Sigmoid colon (tissue), 7 donors: ENCODE measurements around the gene PDE4D. TPM values are rescaled to one million over a fixed set of nuclear protein-coding genes. Genes with fewer than 3 reads are reported as not detected.
A peak's percentile ranks its signal among the peaks of the same experiment; 100 is the strongest.

Experiments used
- DNase-seq: peaks from one replicate; pipeline ENCODE4 v3.0.0-alpha.2; 2019
- H3K27ac ChIP-seq, 4 donors: fragments of 200-600 bp; sonication (generic); one replicate each; pipeline ENCODE4 v1.5.1; 2016 to 2019; ENCODE audit warnings: mild to moderate bottlenecking in 1 of 4
- H3K27me3 ChIP-seq, 3 donors: fragments of 200-600 bp; sonication (generic); one replicate each; pipeline ENCODE4 v1.5.1; 2019; ENCODE audit warnings: mild to moderate bottlenecking in 1 of 3
- H3K36me3 ChIP-seq, 4 donors: fragments of 200-600 bp; sonication (generic); one replicate each; pipeline ENCODE4 v1.5.1; 2016 to 2019
- H3K4me1 ChIP-seq, 4 donors: fragments of 200-600 bp; sonication (generic); one replicate each; pipeline ENCODE4 v1.5.1; 2017 to 2019
- H3K4me3 ChIP-seq, 4 donors: fragments of 200-600 bp; sonication (generic); one replicate each; pipeline ENCODE4 v1.5.1; 2017 to 2019; ENCODE audit warnings: mild to moderate bottlenecking in 2 of 4, moderate library complexity in 1 of 4
- H3K9me3 ChIP-seq, 4 donors: fragments of 200-600 bp in 3 of 4; sonication (generic) in 3 of 4; one replicate each; pipeline versions ENCODE4 v1.5.1 to v1.6.1; 2013 to 2019
- CTCF ChIP-seq, 4 experiments: fragments of 450-650 bp in 3 of 4; fragments of 200-600 bp in 1 of 4; IDR thresholded peaks; one replicate each; pipeline ENCODE4 v1.5.1; 2016 to 2019; ENCODE audit warnings: antibody characterized with exemption in 4 of 4, mild to moderate bottlenecking in 3 of 4, moderate library complexity in 2 of 4
- EP300 ChIP-seq, 4 donors: sonication (generic); formaldehyde crosslinking; IDR thresholded peaks; one replicate each; pipeline ENCODE4 v1.6.1; 2017; ENCODE audit warnings: antibody characterized with exemption in 4 of 4
- POLR2A ChIP-seq, 2 donors: fragments of 450-650 bp; IDR thresholded peaks; one replicate each; pipeline ENCODE4 v1.6.1; 2016; ENCODE audit warnings: antibody characterized with exemption in 2 of 2, mild to moderate bottlenecking in 2 of 2, moderate library complexity in 2 of 2
- POLR2AphosphoS5 ChIP-seq, 4 donors: sonication (generic); formaldehyde crosslinking; IDR thresholded peaks; one replicate each; pipeline ENCODE4 v1.6.1; 2017; ENCODE audit warnings: antibody characterized with exemption in 4 of 4
- WGBS, 2 donors: extraction: QIAGEN DNeasy Blood & Tissue Kit; methylation state at CpG; one replicate each; pipeline ENCODE4 v1.1.7; 2013; 5-methylcytosine and 5-hydroxymethylcytosine counted together
- intact Hi-C: fragments of 100-400 bp; cut with DNase I; formaldehyde crosslinking; loops from one replicate; pipeline ENCODE4 v1.15.1; 2023
- polyA plus RNA-seq, 3 donors: library from polyadenylated mRNA; stranded (reverse); fragments of 200-250 nt; gene quantifications; one replicate each; pipeline ENCODE4 v1.2.3, GENCODE V29; 2013
- total RNA-seq, 4 donors: library from RNA; depleted of rRNA; stranded (reverse); fragments of >200 nt; gene quantifications; one replicate each; pipeline ENCODE4 v1.1.0, GENCODE V29; 2016
- donor health status: healthy with polysubstance abuse.
- donor health status: Bipolar disorder and iron deficiency.
- donor health status: healthy.

PDE4D gene
- total and polyA plus RNA-seq, 7 donors: 6.0 to 289 (median 169) TPM

GRCh38 chr5:59264013-59264412, 629.5 kb downstream of the PDE4D start:
- Histone ChIP-seq H3K4me3 (peak overlapping the region in 1 of 4 donors; percentile 8), H3K27ac (peak overlapping the region; percentile 58 to 90 (median 78)), H3K27me3 (no peaks in the 10 kb centered on the region), H3K4me1 (peaks cover 0 to 98% (median 49%) of the 10 kb centered on the region in 4 donors), H3K36me3 (no peaks in the 10 kb centered on the region), H3K9me3 (no peaks in the 10 kb centered on the region)
- intact Hi-C loops: no loop called here
- 84 to 92% methylated on average over 2 of the region's 2 CpGs for WGBS, 2 donors
- DNase-seq: no peak
- TF ChIP-seq POLR2AphosphoS5 (IDR thresholded peaks at IDR 0.05) (no peak), CTCF (IDR thresholded peaks at IDR 0.05) (no peak), EP300 (IDR thresholded peaks at IDR 0.05) (no peak), POLR2A (IDR thresholded peaks at IDR 0.05) (no peak)

GRCh38 chr5:59261969-59262368, 631.6 kb downstream of the PDE4D start:
- no peak for DNase-seq
- H3K27ac ChIP-seq: peak overlapping the region; percentile 58 to 90 (median 78)
- H3K4me3 ChIP-seq: no peak overlapping the region
- WGBS, 2 donors: 16 to 72% methylated on average over 1 of the region's 1 CpG
- peaks cover 0 to 96% (median 58%) of the 10 kb centered on the region in 4 donors for H3K4me1 ChIP-seq
- no peaks in the 10 kb centered on the region for H3K27me3 ChIP-seq
- H3K36me3 ChIP-seq: no peaks in the 10 kb centered on the region
- TF ChIP-seq POLR2A (IDR thresholded peaks at IDR 0.05) (no peak), CTCF (IDR thresholded peaks at IDR 0.05) (no peak), POLR2AphosphoS5 (IDR thresholded peaks at IDR 0.05) (no peak), EP300 (IDR thresholded peaks at IDR 0.05) (no peak)
- intact Hi-C loops: no loop called here
- H3K9me3 ChIP-seq: no peaks in the 10 kb centered on the region

DNA sequence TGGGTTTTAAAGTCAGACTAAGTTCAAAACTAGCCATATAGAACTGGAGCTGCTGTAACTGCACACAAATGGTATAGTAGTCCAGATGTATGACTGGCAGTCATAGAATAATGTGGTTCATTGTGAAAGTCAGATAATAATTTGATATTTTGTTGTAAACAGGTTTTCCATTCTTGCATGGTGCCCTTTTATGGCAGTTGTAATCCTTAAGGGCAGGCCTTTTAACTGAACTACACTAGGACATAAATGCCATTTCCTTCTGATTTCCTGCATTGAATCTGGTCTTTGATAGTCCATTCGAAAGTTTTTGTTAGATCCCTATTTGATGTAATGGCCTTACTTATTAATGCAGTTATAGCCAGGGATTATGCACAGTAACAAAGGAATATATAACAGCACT, 632.6 kb downstream of the PDE4D start:
- no peaks in the 10 kb centered on the region for H3K36me3 ChIP-seq
- intact Hi-C loops: no loop called here
- H3K9me3 ChIP-seq: no peaks in the 10 kb centered on the region
- no peak overlapping the region for H3K4me3 ChIP-seq
- H3K4me1 ChIP-seq: peaks cover 0 to 97% (median 63%) of the 10 kb centered on the region in 4 donors
- no peak for TF ChIP-seq POLR2AphosphoS5 (IDR thresholded peaks at IDR 0.05)
- TF ChIP-seq EP300 (IDR thresholded peaks at IDR 0.05): no peak
- no peak for TF ChIP-seq CTCF (IDR thresholded peaks at IDR 0.05)
- TF ChIP-seq POLR2A (IDR thresholded peaks at IDR 0.05): no peak
- no peaks in the 10 kb centered on the region for H3K27me3 ChIP-seq
- H3K27ac ChIP-seq: peak overlapping the region; percentile 58 to 90 (median 78)
- no peak for DNase-seq
- 15 to 72% methylated on average over 1 of the region's 1 CpG for whole genome bisulfite sequencing, 2 donors

GRCh38 chr5:59260200-59260599, 633.3 kb downstream of the PDE4D start:
- Histone ChIP-seq H3K27ac (peak overlapping the region; percentile 58 to 90 (median 78)), H3K27me3 (no peaks in the 10 kb centered on the region), H3K4me1 (peaks cover 0 to 97% (median 68%) of the 10 kb centered on the region in 4 donors), H3K36me3 (no peaks in the 10 kb centered on the region), H3K9me3 (no peaks in the 10 kb centered on the region), H3K4me3 (no peak overlapping the region)
- no peak for DNase-seq
- no peak for TF ChIP-seq POLR2A (IDR thresholded peaks at IDR 0.05)
- no peak for TF ChIP-seq POLR2AphosphoS5 (IDR thresholded peaks at IDR 0.05)
- no peak for TF ChIP-seq EP300 (IDR thresholded peaks at IDR 0.05)
- TF ChIP-seq CTCF (IDR thresholded peaks at IDR 0.05): no peak
- intact Hi-C loops: no loop called here
- WGBS, 2 donors: 96 to 97% methylated on average over 3 of the region's 3 CpGs

GRCh38 chr5:59259237-59259636, 634.3 kb downstream of the PDE4D start:
- no peak for TF ChIP-seq POLR2AphosphoS5 (IDR thresholded peaks at IDR 0.05)
- no peak for TF ChIP-seq POLR2A (IDR thresholded peaks at IDR 0.05)
- no peak for TF ChIP-seq EP300 (IDR thresholded peaks at IDR 0.05)
- TF ChIP-seq CTCF (IDR thresholded peaks at IDR 0.05): no peak
- Histone ChIP-seq H3K27me3 (no peaks in the 10 kb centered on the region), H3K4me3 (no peak overlapping the region), H3K4me1 (peaks cover 0 to 89% (median 66%) of the 10 kb centered on the region in 4 donors), H3K36me3 (no peaks in the 10 kb centered on the region), H3K9me3 (no peaks in the 10 kb centered on the region), H3K27ac (peak overlapping the region; percentile 58 to 90 (median 78))
- intact Hi-C loops: no loop called here
- 71 to 76% methylated on average over 1 of the region's 1 CpG for WGBS, 2 donors
- DNase-seq: no peak
